ENCODE data around the gene ZNF366. TPM values are rescaled to one million over a fixed set of nuclear protein-coding genes. Genes with fewer than 3 reads are reported as not detected.

Gene ZNF366
- total RNA-seq, 2 experiments from 2014 or later = not detected

DNA sequence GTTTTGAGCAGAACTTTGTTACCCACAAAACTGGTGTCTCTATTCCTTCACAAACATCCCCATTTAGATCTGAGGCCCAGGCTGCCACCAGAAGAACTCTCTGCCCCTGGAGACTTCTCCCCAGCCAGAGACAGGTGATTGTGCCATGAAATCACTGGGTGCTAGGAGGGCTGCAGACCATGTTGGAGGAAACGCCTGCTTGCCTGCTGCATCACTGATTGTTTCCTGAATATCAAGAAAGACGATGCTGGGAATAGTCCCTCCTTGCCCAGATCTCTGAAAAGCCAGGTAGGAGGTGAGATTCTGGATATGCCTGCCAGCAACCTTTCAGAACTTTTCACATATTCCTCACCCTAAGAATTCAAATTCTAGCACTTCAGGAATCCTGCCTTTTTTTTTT, 8.1 kb downstream of the ZNF366 start:
- intact Hi-C loops (cut with micrococcal nuclease; ENCODE audit: unreplicated experiment) = no loop called here
- ChIA-PET CTCF (ENCODE audit: unreplicated experiment) (no interaction called here), POLR2A (no interaction called here)

DNA sequence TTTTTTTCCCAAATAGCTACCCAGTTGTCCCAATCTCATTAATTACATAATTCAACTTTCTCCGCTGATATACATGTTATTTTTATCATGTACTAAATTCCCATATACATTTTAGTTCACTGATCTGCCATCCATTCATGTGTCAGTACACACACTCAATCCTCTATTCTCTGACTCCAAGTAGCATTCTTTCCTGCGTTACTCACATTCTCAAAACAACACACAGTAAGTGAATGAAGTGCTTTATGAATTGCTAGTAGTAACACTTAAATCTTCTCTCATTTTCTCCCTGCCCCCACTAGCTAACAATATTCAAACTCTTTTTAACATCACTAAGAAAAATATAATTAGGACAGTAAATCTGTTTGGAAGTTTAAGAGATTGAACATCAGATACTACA, 8.9 kb downstream of the ZNF366 start:
- Histone ChIP-seq H2AFZ (ENCODE audit: low read length) (no peak overlapping the region), H3K4me1 (ENCODE audit: insufficient read depth, low read length, poor library complexity, severe bottlenecking) (no peaks in the 10 kb centered on the region), H3K27ac (ENCODE audit: low read depth, low read length, poor library complexity, severe bottlenecking) (no peak overlapping the region), H4K20me1 (ENCODE audit: insufficient read depth, low read length) (no peaks in the 10 kb centered on the region), H3K9me3 (ENCODE audit: low read length) (no peaks in the 10 kb centered on the region), H3K9me2 (ENCODE audit: insufficient read depth, low read length) (no peaks in the 10 kb centered on the region), H3K4me3 (ENCODE audit: low read depth, low read length, poor library complexity, severe bottlenecking) (no peak overlapping the region), H3K36me3 (ENCODE audit: insufficient read depth, low read length) (no peaks in the 10 kb centered on the region), H3K79me2 (ENCODE audit: insufficient read depth, low read depth, low read length) (no peaks in the 10 kb centered on the region), H3K4me2 (ENCODE audit: low read length) (no peak overlapping the region)
- no peak for TF ChIP-seq EZH2phosphoT487 (IDR thresholded peaks at IDR 0.05; ENCODE audit: borderline replicate concordance, low read depth, low read length)
- TF ChIP-seq, protein P1, sequence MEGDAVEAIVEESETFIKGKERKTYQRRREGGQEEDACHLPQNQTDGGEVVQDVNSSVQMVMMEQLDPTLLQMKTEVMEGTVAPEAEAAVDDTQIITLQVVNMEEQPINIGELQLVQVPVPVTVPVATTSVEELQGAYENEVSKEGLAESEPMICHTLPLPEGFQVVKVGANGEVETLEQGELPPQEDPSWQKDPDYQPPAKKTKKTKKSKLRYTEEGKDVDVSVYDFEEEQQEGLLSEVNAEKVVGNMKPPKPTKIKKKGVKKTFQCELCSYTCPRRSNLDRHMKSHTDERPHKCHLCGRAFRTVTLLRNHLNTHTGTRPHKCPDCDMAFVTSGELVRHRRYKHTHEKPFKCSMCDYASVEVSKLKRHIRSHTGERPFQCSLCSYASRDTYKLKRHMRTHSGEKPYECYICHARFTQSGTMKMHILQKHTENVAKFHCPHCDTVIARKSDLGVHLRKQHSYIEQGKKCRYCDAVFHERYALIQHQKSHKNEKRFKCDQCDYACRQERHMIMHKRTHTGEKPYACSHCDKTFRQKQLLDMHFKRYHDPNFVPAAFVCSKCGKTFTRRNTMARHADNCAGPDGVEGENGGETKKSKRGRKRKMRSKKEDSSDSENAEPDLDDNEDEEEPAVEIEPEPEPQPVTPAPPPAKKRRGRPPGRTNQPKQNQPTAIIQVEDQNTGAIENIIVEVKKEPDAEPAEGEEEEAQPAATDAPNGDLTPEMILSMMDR (conservative IDR thresholded peaks at IDR 0.05; ENCODE audit: low read length) = no peak
- no TSS peak for BruUV-seq (replicated peaks)
- POLR2A ChIA-PET = no interaction called here
- CTCF ChIA-PET (ENCODE audit: unreplicated experiment) = no interaction called here
- no peak for DNase-seq (ENCODE audit: low spot score)
- intact Hi-C loops (cut with micrococcal nuclease; ENCODE audit: unreplicated experiment) = no loop called here

More for the DNA sequence above, 8.1 kb downstream of the ZNF366 start:
- Histone ChIP-seq H3K9me2 (ENCODE audit: insufficient read depth, low read length) (no peaks in the 10 kb centered on the region), H2AFZ (ENCODE audit: low read length) (no peak overlapping the region), H3K4me1 (ENCODE audit: insufficient read depth, low read length, poor library complexity, severe bottlenecking) (no peaks in the 10 kb centered on the region), H3K4me3 (ENCODE audit: low read depth, low read length, poor library complexity, severe bottlenecking) (no peak overlapping the region), H3K9me3 (ENCODE audit: low read length) (no peaks in the 10 kb centered on the region), H3K4me2 (ENCODE audit: low read length) (no peak overlapping the region), H3K79me2 (ENCODE audit: insufficient read depth, low read depth, low read length) (no peaks in the 10 kb centered on the region), H3K27ac (ENCODE audit: low read depth, low read length, poor library complexity, severe bottlenecking) (no peak overlapping the region), H3K36me3 (ENCODE audit: insufficient read depth, low read length) (no peaks in the 10 kb centered on the region), H4K20me1 (ENCODE audit: insufficient read depth, low read length) (no peaks in the 10 kb centered on the region)
- no peak for DNase-seq (ENCODE audit: low spot score)
- TF ChIP-seq, protein P1 (conservative IDR thresholded peaks at IDR 0.05; ENCODE audit: low read length) = no peak
- no peak for TF ChIP-seq EZH2phosphoT487 (IDR thresholded peaks at IDR 0.05; ENCODE audit: borderline replicate concordance, low read depth, low read length)
- no TSS peak for BruUV-seq (replicated peaks)

DNA sequence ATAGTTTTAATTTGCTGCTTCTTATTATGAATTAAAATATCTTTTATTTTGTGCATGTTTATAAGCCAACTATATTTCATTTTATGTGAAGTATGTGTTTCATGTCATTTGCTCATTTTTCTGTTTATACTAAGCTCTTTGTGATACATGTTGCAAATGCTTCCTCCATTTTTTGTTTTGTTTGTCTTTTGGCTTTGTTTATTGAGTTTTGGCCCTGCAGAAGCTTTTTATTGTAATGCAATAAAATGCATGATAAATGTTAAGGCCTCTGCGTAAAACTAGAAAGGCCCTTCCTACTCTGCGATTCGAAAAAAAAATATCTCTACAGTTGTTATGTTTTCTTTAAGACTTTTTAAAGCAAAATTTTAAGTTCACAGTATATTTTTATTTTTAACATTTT, 9.4 kb downstream of the ZNF366 start:
- intact Hi-C loops (cut with micrococcal nuclease; ENCODE audit: unreplicated experiment) = no loop called here
- H3K36me3 ChIP-seq (ENCODE audit: insufficient read depth, low read length) = no peaks in the 10 kb centered on the region
- TF ChIP-seq EZH2phosphoT487 (IDR thresholded peaks at IDR 0.05; ENCODE audit: borderline replicate concordance, low read depth, low read length) = no peak
- TF ChIP-seq, protein P1 (conservative IDR thresholded peaks at IDR 0.05; ENCODE audit: low read length) = no peak
- ChIA-PET CTCF (ENCODE audit: unreplicated experiment) (no interaction called here), POLR2A (no interaction called here)
- no peak overlapping the region for H3K27ac ChIP-seq (ENCODE audit: low read depth, low read length, poor library complexity, severe bottlenecking)
- H4K20me1 ChIP-seq (ENCODE audit: insufficient read depth, low read length) = no peaks in the 10 kb centered on the region
- H3K9me2 ChIP-seq (ENCODE audit: insufficient read depth, low read length) = no peaks in the 10 kb centered on the region
- DNase-seq (ENCODE audit: low spot score) = no peak
- no TSS peak for BruUV-seq (replicated peaks)
- no peak overlapping the region for H2AFZ ChIP-seq (ENCODE audit: low read length)
- no peaks in the 10 kb centered on the region for H3K4me1 ChIP-seq (ENCODE audit: insufficient read depth, low read length, poor library complexity, severe bottlenecking)
- H3K79me2 ChIP-seq (ENCODE audit: insufficient read depth, low read depth, low read length) = no peaks in the 10 kb centered on the region
- H3K9me3 ChIP-seq (ENCODE audit: low read length) = no peaks in the 10 kb centered on the region
- H3K4me3 ChIP-seq (ENCODE audit: low read depth, low read length, poor library complexity, severe bottlenecking) = no peak overlapping the region
- no peak overlapping the region for H3K4me2 ChIP-seq (ENCODE audit: low read length)
